WERI-Rb-1 (cell line): ENCODE results near the gene HADH.

Experiments used
- DNase-seq: peaks from one replicate; pipeline ENCODE4 v3.0.0-alpha.2; 2020
- H3K27ac ChIP-seq: fragments of 250-450 bp; sonication (Bioruptor Pico); 2 replicates; pipeline ENCODE4 v1.5.1; 2020; ENCODE audit warnings: mild to moderate bottlenecking, moderate library complexity
- H3K27me3 ChIP-seq: fragments of 250-450 bp; sonication (Bioruptor Pico); 2 replicates; pipeline ENCODE4 v1.5.1; 2021; ENCODE audit warnings: mild to moderate bottlenecking, low read depth, moderate library complexity; ENCODE audit not compliant: insufficient read depth, severe bottlenecking
- H3K36me3 ChIP-seq: fragments of 250-450 bp; sonication (Bioruptor Pico); 2 replicates; pipeline ENCODE4 v1.5.1; 2020; ENCODE audit warnings: mild to moderate bottlenecking, moderate library complexity
- H3K4me3 ChIP-seq: 2 replicates; pipeline ENCODE4 v1.5.1; 2011; ENCODE audit warnings: low read depth, mild to moderate bottlenecking, control low read depth, low read length
- H3K9me3 ChIP-seq: fragments of 250-450 bp; sonication (Bioruptor Pico); 2 replicates; pipeline ENCODE4 v1.5.1; 2021; ENCODE audit warnings: mild to moderate bottlenecking, moderate library complexity; ENCODE audit not compliant: severe bottlenecking
- CTCF ChIP-seq: IDR thresholded peaks from 2 replicates; pipeline ENCODE4 v1.5.1; 2011; ENCODE audit warnings: low read depth, mild to moderate bottlenecking, control low read depth, inconsistent platforms, low read length

The HADH gene

GRCh38 chr4:108058685-108059440 lies 69.2 kb downstream of the HADH start:
- Histone ChIP-seq H3K9me3 (no peaks in the 10 kb centered on the region), H3K4me3 (no peak overlapping the region), H3K27me3 (no peaks in the 10 kb centered on the region), H3K27ac (no peak overlapping the region), H3K36me3 (no peaks in the 10 kb centered on the region)
- DNase-seq = peak; percentile 21
- no peak for TF ChIP-seq CTCF

- Histone ChIP-seq H3K27me3 (no peaks in the 10 kb centered on the region), H3K9me3 (no peaks in the 10 kb centered on the region), H3K27ac (no peak overlapping the region), H3K36me3 (no peaks in the 10 kb centered on the region), H3K4me3 (no peak overlapping the region)
- peak; percentile 31 for DNase-seq
- peak; percentile 48 for TF ChIP-seq CTCF
Measured at GRCh38 chr4:108060164-108060563, 70.5 kb downstream of the HADH start.

GRCh38 chr4:108060686-108061321 lies 71.1 kb downstream of the HADH start:
- H3K36me3 ChIP-seq = no peaks in the 10 kb centered on the region
- H3K27me3 ChIP-seq = no peaks in the 10 kb centered on the region
- no peak for TF ChIP-seq CTCF
- H3K27ac ChIP-seq = no peak overlapping the region
- no peaks in the 10 kb centered on the region for H3K9me3 ChIP-seq
- H3K4me3 ChIP-seq = no peak overlapping the region
- DNase-seq = no peak

GRCh38 chr4:108068442-108068841 lies 78.8 kb downstream of the HADH start:
- no peak overlapping the region for H3K27ac ChIP-seq
- H3K36me3 ChIP-seq = no peaks in the 10 kb centered on the region
- TF ChIP-seq CTCF = no peak
- no peaks in the 10 kb centered on the region for H3K9me3 ChIP-seq
- H3K4me3 ChIP-seq = no peak overlapping the region
- H3K27me3 ChIP-seq = no peaks in the 10 kb centered on the region
- no peak for DNase-seq

GRCh38 chr4:108070775-108071174 lies 81.1 kb downstream of the HADH start:
- Histone ChIP-seq H3K27ac (no peak overlapping the region), H3K4me3 (no peak overlapping the region), H3K9me3 (no peaks in the 10 kb centered on the region), H3K36me3 (no peaks in the 10 kb centered on the region), H3K27me3 (no peaks in the 10 kb centered on the region)
- DNase-seq = no peak
- no peak for TF ChIP-seq CTCF
